GM21576 (cell line): ENCODE measurements around the gene RNF32.
"Not testable (repeated sequence)": the region's sequence is repeated elsewhere in the genome, so short reads cannot be mapped to it uniquely, and the experiment has no call there.

Experiments used
- ATAC-seq: cut with Tn5 transposase; IDR thresholded peaks from one replicate; pipeline ENCODE4 v1.9.1; 2021; ENCODE audit warnings: mild to moderate bottlenecking, moderate library complexity; ENCODE audit not compliant: unreplicated experiment

RNF32 gene

GRCh38 chr7:156614434-156615264, 25.9 kb upstream of the RNF32 start:
- no peak for ATAC-seq

GRCh38 chr7:156616269-156617202, 24.0 kb upstream of the RNF32 start:
- no peak for ATAC-seq

GRCh38 chr7:156617215-156617614, 23.4 kb upstream of the RNF32 start:
- ATAC-seq: no peak

GRCh38 chr7:156618078-156618779, 22.3 kb upstream of the RNF32 start:
- no peak for ATAC-seq

GRCh38 chr7:156618780-156619367, 21.7 kb upstream of the RNF32 start:
- no peak for ATAC-seq

GRCh38 chr7:156619488-156620290, 20.9 kb upstream of the RNF32 start:
- not testable (repeated sequence) for ATAC-seq

GRCh38 chr7:156620291-156620675, 20.3 kb upstream of the RNF32 start:
- ATAC-seq: no peak

- no peak for ATAC-seq
These were observed 18.9 kb upstream of the RNF32 start for GRCh38 chr7:156621652-156622051.

GRCh38 chr7:156625580-156625979, 15.0 kb upstream of the RNF32 start:
- no peak for ATAC-seq

- ATAC-seq: no peak
These were observed 14.2 kb upstream of the RNF32 start for GRCh38 chr7:156626220-156626895.

- no peak for ATAC-seq
These were observed 12.0 kb upstream of the RNF32 start for GRCh38 chr7:156628562-156628961.

GRCh38 chr7:156629873-156630272, 10.7 kb upstream of the RNF32 start:
- no peak for ATAC-seq

GRCh38 chr7:156634117-156634516, 6.5 kb upstream of the RNF32 start:
- no peak for ATAC-seq

- ATAC-seq: no peak
These were observed 4.8 kb upstream of the RNF32 start for GRCh38 chr7:156635529-156636385.

GRCh38 chr7:156637093-156637492, 3.5 kb upstream of the RNF32 start:
- not testable (repeated sequence) for ATAC-seq

GRCh38 chr7:156638443-156639077, 2.0 kb upstream of the RNF32 start:
- ATAC-seq: no peak

- no peak for ATAC-seq
These were observed 933 bp upstream of the RNF32 start for GRCh38 chr7:156639426-156640256.
